ENCODE results near the gene DRC3. TPM values are rescaled to one million over a fixed set of nuclear protein-coding genes. Genes with fewer than 3 reads are reported as not detected.
"Not testable (repeated sequence)": the region's sequence is repeated elsewhere in the genome, so short reads cannot be mapped to it uniquely, and the experiment has no call there.

DRC3 gene
- total RNA-seq = 1.1 TPM in 2 replicates

GRCh38 chr17:17972126-17972951 lies at the start of gene DRC3, which contains the start of gene TOM1L2:
Gene DRC3 (plus strand): TSS chr17:17972862. CDS start chr17:17977599, 4,737 bp downstream.
Gene TOM1L2 (minus strand): TSS chr17:17972400. CDS start chr17:17972313, 87 bp downstream.
- peak; percentile 100 for DNase-seq (ENCODE audit: low read depth, low spot score)

GRCh38 chr17:17924131-17924856 lies 48.4 kb upstream of the DRC3 start:
- no peak for DNase-seq (ENCODE audit: low read depth, low spot score)

- DNase-seq (ENCODE audit: low read depth, low spot score) = no peak
These were observed 47.8 kb upstream of the DRC3 start for GRCh38 chr17:17924857-17925250.

- no peak for DNase-seq (ENCODE audit: low read depth, low spot score)
These were observed 46.6 kb upstream of the DRC3 start for GRCh38 chr17:17926036-17926435.

- DNase-seq (ENCODE audit: low read depth, low spot score) = no peak
These were observed 45.7 kb upstream of the DRC3 start for GRCh38 chr17:17926840-17927449.

- no peak for DNase-seq (ENCODE audit: low read depth, low spot score)
These were observed 44.0 kb upstream of the DRC3 start for GRCh38 chr17:17928398-17929287.

- DNase-seq (ENCODE audit: low read depth, low spot score) = no peak
These were observed 42.8 kb upstream of the DRC3 start for GRCh38 chr17:17929655-17930380.

GRCh38 chr17:17930674-17931073 lies 42.0 kb upstream of the DRC3 start:
- DNase-seq (ENCODE audit: low read depth, low spot score) = no peak

- DNase-seq (ENCODE audit: low read depth, low spot score) = no peak
These were observed 41.5 kb upstream of the DRC3 start for GRCh38 chr17:17931159-17931558.

GRCh38 chr17:17933775-17934174 lies 38.9 kb upstream of the DRC3 start:
- no peak for DNase-seq (ENCODE audit: low read depth, low spot score)

- DNase-seq (ENCODE audit: low read depth, low spot score) = no peak
These were observed 38.4 kb upstream of the DRC3 start for GRCh38 chr17:17934214-17934613.

GRCh38 chr17:17934806-17935205 lies 37.9 kb upstream of the DRC3 start:
- no peak for DNase-seq (ENCODE audit: low read depth, low spot score)

GRCh38 chr17:17935321-17936271 lies 37.1 kb upstream of the DRC3 start:
- no peak for DNase-seq (ENCODE audit: low read depth, low spot score)

GRCh38 chr17:17937201-17937853 lies 35.3 kb upstream of the DRC3 start:
- no peak for DNase-seq (ENCODE audit: low read depth, low spot score)

- no peak for DNase-seq (ENCODE audit: low read depth, low spot score)
These were observed 34.7 kb upstream of the DRC3 start for GRCh38 chr17:17937958-17938357.

- no peak for DNase-seq (ENCODE audit: low read depth, low spot score)
These were observed 34.1 kb upstream of the DRC3 start for GRCh38 chr17:17938388-17939107.

- DNase-seq (ENCODE audit: low read depth, low spot score) = not testable (repeated sequence)
These were observed 32.7 kb upstream of the DRC3 start for GRCh38 chr17:17939941-17940340.

GRCh38 chr17:17940441-17940911 lies 32.2 kb upstream of the DRC3 start:
- DNase-seq (ENCODE audit: low read depth, low spot score) = no peak
